ENCODE results near the gene CAPZA1. TPM values are rescaled to one million over a fixed set of nuclear protein-coding genes. Genes with fewer than 3 reads are reported as not detected.

Gene CAPZA1
- total and polyA plus RNA-seq, 10 of the 15 experiments (the other 5 are each of a cell fraction or from before 2014, with no cell fraction given): 187 to 886 (median 278) TPM

DNA sequence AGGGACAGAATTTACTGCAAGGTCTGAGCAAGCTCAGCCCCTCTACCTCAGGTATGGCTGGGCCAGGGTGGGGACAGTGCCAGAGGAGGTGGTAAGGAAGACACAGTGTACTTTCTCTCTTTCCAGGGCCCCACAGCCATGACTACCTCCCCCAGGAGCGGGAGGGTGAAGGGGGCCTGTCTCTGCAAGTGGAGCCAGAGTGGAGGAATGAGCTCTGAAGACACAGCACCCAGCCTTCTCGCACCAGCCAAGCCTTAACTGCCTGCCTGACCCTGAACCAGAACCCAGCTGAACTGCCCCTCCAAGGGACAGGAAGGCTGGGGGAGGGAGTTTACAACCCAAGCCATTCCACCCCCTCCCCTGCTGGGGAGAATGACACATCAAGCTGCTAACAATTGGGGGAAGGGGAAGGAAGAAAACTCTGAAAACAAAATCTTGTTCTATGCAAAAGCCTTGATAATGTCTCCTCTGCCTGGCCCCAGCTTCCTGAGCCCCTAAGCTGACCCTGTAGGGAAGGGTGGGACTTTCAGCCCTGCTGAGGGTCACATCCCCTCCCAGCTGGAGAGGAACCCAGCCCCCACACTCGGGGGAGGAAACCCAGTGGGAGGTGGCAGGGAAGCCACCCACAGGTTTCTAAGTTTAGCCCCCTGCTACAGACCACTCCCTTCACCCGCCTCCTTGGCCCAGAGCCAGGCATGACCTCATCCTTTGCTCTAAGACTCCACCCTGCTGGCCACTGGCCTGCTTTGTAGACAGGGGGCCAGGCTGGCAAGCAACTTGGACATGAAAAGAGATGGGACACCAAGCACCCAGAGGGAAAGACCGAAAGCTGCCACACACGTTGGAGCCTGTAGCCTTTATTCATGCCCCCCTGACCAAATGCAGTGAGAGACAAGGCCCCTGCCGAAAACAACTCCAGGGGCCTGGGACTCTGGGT is 80.9 kb downstream of the CAPZA1 start (continued):
- TF ChIP-seq, protein P1, sequence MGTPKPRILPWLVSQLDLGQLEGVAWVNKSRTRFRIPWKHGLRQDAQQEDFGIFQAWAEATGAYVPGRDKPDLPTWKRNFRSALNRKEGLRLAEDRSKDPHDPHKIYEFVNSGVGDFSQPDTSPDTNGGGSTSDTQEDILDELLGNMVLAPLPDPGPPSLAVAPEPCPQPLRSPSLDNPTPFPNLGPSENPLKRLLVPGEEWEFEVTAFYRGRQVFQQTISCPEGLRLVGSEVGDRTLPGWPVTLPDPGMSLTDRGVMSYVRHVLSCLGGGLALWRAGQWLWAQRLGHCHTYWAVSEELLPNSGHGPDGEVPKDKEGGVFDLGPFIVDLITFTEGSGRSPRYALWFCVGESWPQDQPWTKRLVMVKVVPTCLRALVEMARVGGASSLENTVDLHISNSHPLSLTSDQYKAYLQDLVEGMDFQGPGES (IDR thresholded peaks at IDR 0.05): no peak
- TF ChIP-seq TBL1XR1 (IDR thresholded peaks at IDR 0.05; ENCODE audit: low read depth, low read length) (peak; percentile 19; the same call in 1 of the 2 replicates), JUNB (IDR thresholded peaks at IDR 0.05) (peak; percentile 50), NR2C2 (IDR thresholded peaks at IDR 0.05; ENCODE audit: borderline replicate concordance, control insufficient read depth, insufficient read length, low read depth) (no peak), NFIC (IDR thresholded peaks at IDR 0.05; ENCODE audit: low read depth, low read length) (peak; percentile 42; the same call in 1 of the 2 replicates), SMAD5 (IDR thresholded peaks at IDR 0.05; ENCODE audit: low read depth) (peak; percentile 51; the same call in 1 of the 2 replicates), TAF1 (IDR thresholded peaks at IDR 0.05; ENCODE audit: borderline replicate concordance, low read depth, low read length) (no peak), PAX8 (IDR thresholded peaks at IDR 0.05) (no peak), LARP7 (IDR thresholded peaks at IDR 0.05) (no peak; the same call in 1 of the 2 replicates), RAD21 (IDR thresholded peaks at IDR 0.05; ENCODE audit: insufficient read depth, low read depth, low read length) (no peak), ETV6 (conservative IDR thresholded peaks at IDR 0.05 in 1 of 2, IDR thresholded peaks at IDR 0.05 in 1 of 2; ENCODE audit: borderline replicate concordance in 1 of 2, low read depth in 1 of 2) (no peak), KDM1A (IDR thresholded peaks at IDR 0.05; ENCODE audit: borderline replicate concordance) (no peak), CBX3 (IDR thresholded peaks at IDR 0.05; ENCODE audit: borderline replicate concordance, low read depth) (no peak), POLR2A (IDR thresholded peaks at IDR 0.05; ENCODE audit: low read depth, low read length) (0 out of 2 replicates have a peak, but pooled peaks have one; percentile 56)
- TF ChIP-seq, protein P2, sequence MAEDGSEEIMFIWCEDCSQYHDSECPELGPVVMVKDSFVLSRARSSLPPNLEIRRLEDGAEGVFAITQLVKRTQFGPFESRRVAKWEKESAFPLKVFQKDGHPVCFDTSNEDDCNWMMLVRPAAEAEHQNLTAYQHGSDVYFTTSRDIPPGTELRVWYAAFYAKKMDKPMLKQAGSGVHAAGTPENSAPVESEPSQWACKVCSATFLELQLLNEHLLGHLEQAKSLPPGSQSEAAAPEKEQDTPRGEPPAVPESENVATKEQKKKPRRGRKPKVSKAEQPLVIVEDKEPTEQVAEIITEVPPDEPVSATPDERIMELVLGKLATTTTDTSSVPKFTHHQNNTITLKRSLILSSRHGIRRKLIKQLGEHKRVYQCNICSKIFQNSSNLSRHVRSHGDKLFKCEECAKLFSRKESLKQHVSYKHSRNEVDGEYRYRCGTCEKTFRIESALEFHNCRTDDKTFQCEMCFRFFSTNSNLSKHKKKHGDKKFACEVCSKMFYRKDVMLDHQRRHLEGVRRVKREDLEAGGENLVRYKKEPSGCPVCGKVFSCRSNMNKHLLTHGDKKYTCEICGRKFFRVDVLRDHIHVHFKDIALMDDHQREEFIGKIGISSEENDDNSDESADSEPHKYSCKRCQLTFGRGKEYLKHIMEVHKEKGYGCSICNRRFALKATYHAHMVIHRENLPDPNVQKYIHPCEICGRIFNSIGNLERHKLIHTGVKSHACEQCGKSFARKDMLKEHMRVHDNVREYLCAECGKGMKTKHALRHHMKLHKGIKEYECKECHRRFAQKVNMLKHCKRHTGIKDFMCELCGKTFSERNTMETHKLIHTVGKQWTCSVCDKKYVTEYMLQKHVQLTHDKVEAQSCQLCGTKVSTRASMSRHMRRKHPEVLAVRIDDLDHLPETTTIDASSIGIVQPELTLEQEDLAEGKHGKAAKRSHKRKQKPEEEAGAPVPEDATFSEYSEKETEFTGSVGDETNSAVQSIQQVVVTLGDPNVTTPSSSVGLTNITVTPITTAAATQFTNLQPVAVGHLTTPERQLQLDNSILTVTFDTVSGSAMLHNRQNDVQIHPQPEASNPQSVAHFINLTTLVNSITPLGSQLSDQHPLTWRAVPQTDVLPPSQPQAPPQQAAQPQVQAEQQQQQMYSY (CRISPR knock-in tag; IDR thresholded peaks at IDR 0.05): no peak
- TF ChIP-seq, protein P3, sequence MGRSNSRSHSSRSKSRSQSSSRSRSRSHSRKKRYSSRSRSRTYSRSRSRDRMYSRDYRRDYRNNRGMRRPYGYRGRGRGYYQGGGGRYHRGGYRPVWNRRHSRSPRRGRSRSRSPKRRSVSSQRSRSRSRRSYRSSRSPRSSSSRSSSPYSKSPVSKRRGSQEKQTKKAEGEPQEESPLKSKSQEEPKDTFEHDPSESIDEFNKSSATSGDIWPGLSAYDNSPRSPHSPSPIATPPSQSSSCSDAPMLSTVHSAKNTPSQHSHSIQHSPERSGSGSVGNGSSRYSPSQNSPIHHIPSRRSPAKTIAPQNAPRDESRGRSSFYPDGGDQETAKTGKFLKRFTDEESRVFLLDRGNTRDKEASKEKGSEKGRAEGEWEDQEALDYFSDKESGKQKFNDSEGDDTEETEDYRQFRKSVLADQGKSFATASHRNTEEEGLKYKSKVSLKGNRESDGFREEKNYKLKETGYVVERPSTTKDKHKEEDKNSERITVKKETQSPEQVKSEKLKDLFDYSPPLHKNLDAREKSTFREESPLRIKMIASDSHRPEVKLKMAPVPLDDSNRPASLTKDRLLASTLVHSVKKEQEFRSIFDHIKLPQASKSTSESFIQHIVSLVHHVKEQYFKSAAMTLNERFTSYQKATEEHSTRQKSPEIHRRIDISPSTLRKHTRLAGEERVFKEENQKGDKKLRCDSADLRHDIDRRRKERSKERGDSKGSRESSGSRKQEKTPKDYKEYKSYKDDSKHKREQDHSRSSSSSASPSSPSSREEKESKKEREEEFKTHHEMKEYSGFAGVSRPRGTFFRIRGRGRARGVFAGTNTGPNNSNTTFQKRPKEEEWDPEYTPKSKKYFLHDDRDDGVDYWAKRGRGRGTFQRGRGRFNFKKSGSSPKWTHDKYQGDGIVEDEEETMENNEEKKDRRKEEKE (IDR thresholded peaks at IDR 0.05): no peak
- TF ChIP-seq, protein P4, sequence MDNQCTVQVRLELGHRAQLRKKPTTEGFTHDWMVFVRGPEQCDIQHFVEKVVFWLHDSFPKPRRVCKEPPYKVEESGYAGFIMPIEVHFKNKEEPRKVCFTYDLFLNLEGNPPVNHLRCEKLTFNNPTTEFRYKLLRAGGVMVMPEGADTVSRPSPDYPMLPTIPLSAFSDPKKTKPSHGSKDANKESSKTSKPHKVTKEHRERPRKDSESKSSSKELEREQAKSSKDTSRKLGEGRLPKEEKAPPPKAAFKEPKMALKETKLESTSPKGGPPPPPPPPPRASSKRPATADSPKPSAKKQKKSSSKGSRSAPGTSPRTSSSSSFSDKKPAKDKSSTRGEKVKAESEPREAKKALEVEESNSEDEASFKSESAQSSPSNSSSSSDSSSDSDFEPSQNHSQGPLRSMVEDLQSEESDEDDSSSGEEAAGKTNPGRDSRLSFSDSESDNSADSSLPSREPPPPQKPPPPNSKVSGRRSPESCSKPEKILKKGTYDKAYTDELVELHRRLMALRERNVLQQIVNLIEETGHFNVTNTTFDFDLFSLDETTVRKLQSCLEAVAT (IDR thresholded peaks at IDR 0.05): no peak
